ENCODE measurements around the gene SEC61A1.
A peak's percentile ranks its signal among the peaks of the same experiment; 100 is the strongest.

The SEC61A1 gene

GRCh38 chr3:128066114-128066513 lies 13.9 kb downstream of the SEC61A1 start:
- peak; percentile 57 for DNase-seq (ENCODE audit: extremely low read depth, low read depth)
- no peak for TF ChIP-seq CTCF (IDR thresholded peaks at IDR 0.05; ENCODE audit: low read depth, low read length, missing control alignments)
- H3K4me3 ChIP-seq (replicated peaks; ENCODE audit: low read depth, low read length) = no peak overlapping the region

- no peak for DNase-seq (ENCODE audit: extremely low read depth, low read depth)
- H3K4me3 ChIP-seq (replicated peaks; ENCODE audit: low read depth, low read length) = no peak overlapping the region
- no peak for TF ChIP-seq CTCF (IDR thresholded peaks at IDR 0.05; ENCODE audit: low read depth, low read length, missing control alignments)
These were observed 14.4 kb downstream of the SEC61A1 start for GRCh38 chr3:128066676-128067075.

- no peak for DNase-seq (ENCODE audit: extremely low read depth, low read depth)
- no peak overlapping the region for H3K4me3 ChIP-seq (replicated peaks; ENCODE audit: low read depth, low read length)
- TF ChIP-seq CTCF (IDR thresholded peaks at IDR 0.05; ENCODE audit: low read depth, low read length, missing control alignments) = no peak
These were observed 15.3 kb downstream of the SEC61A1 start for GRCh38 chr3:128067489-128067888.

DNA sequence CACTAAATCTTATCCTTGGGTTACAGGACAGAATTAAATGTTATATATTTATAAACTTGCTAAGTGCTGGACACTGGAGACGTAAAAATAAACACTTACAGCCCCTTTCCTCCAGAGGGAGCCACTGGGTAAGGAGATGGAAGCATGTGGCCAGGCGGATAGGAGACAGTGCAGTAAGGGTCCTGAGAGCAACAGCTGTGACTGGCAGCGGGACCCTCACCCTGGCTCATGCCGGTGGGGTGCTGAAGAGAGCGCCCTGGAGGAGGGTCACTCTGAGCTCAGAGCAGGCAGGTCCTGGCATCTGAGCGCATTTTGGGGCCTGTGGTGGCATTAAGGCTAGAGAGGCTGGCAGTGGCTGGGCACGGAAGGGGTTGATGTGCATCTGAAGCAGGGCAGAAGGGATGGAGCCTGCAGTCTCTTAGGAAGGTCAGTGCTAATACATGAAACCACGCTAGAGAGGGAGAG lies 16.0 kb downstream of the SEC61A1 start:
- TF ChIP-seq CTCF (IDR thresholded peaks at IDR 0.05; ENCODE audit: low read depth, low read length, missing control alignments) = peak; percentile 61
- H3K4me3 ChIP-seq (replicated peaks; ENCODE audit: low read depth, low read length) = no peak overlapping the region
- DNase-seq (ENCODE audit: extremely low read depth, low read depth) = no peak

DNA sequence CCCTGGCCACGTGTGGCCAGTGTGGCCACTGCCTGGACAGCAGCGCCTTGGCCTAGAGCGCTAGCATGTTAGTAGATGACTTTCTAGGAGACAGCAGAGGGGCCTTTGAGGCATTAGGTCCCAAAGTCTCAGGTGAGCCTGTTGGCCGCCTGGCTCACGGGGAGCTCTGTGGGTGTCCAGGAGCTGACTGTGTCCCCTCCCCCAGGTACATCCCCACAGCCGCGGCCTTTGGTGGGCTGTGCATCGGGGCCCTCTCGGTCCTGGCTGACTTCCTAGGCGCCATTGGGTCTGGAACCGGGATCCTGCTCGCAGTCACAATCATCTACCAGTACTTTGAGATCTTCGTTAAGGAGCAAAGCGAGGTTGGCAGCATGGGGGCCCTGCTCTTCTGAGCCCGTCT lies 17.0 kb downstream of the SEC61A1 start:
- no peak for DNase-seq (ENCODE audit: extremely low read depth, low read depth)
- H3K4me3 ChIP-seq (replicated peaks; ENCODE audit: low read depth, low read length) = no peak overlapping the region
- no peak for TF ChIP-seq CTCF (IDR thresholded peaks at IDR 0.05; ENCODE audit: low read depth, low read length, missing control alignments)

- H3K4me3 ChIP-seq (replicated peaks; ENCODE audit: low read depth, low read length) = no peak overlapping the region
- DNase-seq (ENCODE audit: extremely low read depth, low read depth) = no peak
- TF ChIP-seq CTCF (IDR thresholded peaks at IDR 0.05; ENCODE audit: low read depth, low read length, missing control alignments) = no peak
These were observed 18.8 kb downstream of the SEC61A1 start for GRCh38 chr3:128070898-128071591.
